GM19351 (cell line): Measurements from ENCODE around the gene PRPF40A.

ENCODE experiments used
- ATAC-seq: cut with Tn5 transposase; IDR thresholded peaks from one replicate; pipeline ENCODE4 v1.9.1; 2021; ENCODE audit warnings: mild to moderate bottlenecking, moderate library complexity; ENCODE audit not compliant: unreplicated experiment

PRPF40A gene

DNA sequence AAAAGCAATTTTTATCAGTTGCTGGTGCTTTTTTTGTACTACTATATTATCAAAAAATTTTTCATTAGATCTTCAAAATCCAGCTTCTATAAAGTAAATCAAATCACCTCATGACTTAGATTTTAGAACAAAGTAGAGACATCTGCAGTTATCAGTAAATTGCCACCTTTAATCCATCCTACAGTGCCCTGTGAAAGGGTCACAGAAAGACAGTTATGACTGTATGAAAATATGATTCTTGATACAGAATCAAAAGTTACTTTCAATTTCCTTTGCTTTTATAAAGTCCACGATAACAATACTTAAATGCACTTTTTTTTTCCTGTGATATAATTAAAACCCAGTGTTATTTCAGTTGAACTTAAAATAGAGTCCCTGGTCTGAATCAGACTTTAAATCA, 61.4 kb downstream of the PRPF40A start:
- ATAC-seq: no peak

DNA sequence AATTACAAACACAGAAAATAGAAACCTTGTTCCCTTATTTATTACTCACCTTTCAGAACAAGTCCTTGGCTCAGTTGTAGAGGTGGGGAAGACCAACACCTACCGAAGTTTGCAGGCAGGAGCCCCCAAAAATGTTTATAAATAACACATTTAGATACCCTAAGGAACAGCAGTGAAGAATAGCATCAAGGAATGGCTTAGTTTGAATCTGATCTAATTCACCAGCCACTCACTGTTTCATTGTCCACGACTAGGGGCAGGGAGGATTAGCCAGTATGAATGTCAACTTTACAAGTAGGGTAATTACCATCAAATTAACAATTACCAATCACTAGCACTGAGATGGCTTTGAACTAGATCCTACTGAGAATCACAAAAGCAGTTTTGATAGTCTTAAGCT, 65.4 kb downstream of the PRPF40A start:
- ATAC-seq: no peak

DNA sequence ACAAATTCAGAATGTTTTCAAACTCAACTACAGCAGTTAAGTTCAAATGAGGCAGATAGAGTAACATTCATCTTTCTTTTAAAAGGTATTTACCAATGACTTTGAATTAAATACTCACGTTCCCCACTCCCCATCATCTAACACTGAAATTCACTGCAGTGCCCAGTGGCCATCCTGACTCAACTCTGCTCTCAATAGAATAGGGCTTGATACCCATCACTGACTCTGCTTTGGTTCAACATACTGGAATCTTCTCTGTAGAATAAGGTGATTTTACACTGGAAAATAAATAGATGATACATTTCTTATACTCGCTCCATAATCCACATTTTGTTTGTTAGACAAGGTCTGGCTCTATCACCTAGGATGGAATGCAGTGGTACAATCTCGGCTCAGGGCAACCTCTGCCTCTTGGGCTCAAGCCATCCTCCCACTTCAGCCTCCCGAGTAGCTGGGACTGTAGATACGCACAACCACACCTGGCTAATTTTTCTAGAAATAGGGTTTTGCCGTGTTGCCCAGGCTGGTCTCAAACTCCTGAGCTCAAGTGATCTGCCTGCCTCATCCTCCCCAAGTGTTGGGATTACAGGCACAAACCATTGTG, 66.4 kb downstream of the PRPF40A start:
- no peak for ATAC-seq

DNA sequence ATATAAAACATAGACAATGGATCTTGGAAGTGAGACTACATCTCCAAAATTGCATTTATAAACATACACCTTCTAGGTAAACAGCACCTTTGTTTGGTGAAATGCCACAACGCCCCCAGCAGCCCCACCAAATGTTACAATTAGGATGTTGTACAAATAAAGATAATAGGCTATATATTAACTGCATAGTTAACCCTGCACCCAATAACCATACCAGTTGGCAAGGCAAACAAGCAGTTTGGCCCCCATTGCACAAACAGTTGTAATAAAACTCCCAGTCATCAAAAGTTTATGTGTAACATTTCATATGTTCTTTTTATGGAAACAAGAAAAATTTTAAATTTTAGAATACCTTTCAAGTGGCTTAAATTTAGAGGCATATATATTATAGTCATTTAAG, 67.3 kb downstream of the PRPF40A start:
- no peak for ATAC-seq

DNA sequence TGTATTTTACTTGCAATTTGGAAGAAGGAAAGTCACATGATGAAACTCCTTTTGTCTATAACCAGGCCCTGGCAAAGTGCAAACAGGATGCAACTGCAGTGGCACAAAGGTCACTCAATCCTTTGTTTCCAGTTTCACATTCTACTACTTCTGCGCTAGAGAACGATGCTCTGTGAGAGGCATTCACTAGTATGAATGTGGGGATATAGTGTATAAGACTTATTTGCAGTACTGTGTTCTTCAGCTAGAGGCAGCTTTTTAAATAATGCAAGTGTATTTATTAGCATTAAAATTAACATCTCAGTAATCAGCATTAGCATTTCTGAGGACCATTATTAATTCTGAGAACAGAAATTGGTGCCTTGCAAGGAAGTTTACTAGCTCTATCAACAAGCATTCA, 68.9 kb downstream of the PRPF40A start:
- no peak for ATAC-seq

DNA sequence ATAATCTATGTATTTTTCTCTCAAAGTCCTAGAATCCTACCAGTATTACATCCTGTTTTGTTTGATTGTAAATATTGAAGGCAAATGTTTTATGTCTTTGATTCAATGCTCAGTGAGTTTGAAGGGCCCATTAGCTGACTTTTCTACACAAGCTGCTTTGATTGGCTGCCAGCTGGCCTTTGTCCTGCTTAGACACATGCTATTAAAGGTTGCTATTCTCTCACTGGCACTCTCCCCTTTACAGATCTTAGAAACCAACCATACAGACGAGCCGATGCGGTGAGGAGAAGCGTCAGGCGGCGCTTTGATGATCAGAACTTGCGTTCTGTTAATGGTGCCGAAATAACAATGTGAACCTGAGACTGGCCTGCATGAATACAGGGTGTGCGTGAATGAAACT, 69.7 kb downstream of the PRPF40A start:
- ATAC-seq: no peak

DNA sequence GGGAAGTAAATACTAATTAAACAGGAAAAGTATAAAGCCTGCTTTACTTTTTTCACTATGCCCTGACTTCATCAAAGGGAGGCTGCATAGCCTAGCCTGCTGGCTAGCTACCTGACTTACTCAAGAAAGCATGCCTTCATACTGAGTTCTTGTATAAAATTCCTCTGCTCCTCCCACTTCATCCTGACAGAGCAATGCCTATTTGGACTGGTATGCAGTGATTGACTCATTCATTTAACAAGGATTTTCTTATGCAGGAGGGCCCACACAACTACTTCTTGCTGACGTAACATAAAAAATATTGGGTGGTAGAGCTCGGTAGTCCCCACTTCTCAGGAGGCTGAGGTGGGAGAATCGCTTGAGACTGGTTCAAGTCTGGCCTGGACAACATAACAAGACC, 70.5 kb downstream of the PRPF40A start:
- ATAC-seq: no peak

DNA sequence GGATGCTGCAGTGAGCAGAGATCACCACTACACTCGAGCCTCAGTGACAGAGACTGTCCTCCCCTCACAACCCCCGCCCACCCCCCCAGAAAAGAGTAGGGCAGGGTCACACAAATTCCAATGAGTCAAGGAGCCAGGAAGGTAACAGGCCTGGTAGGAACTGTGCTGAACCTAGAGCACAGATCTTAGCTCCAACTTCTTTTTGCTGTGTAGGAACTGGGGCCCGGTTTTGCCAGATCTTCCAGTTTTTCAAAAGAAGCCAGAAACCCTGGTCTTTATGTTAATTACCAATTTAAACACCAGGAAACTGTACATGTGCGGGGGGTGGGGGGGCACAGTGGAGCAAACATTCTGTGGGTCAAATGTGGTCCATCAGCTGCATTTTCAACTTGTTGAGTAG, 71.0 kb downstream of the PRPF40A start:
- no peak for ATAC-seq

DNA sequence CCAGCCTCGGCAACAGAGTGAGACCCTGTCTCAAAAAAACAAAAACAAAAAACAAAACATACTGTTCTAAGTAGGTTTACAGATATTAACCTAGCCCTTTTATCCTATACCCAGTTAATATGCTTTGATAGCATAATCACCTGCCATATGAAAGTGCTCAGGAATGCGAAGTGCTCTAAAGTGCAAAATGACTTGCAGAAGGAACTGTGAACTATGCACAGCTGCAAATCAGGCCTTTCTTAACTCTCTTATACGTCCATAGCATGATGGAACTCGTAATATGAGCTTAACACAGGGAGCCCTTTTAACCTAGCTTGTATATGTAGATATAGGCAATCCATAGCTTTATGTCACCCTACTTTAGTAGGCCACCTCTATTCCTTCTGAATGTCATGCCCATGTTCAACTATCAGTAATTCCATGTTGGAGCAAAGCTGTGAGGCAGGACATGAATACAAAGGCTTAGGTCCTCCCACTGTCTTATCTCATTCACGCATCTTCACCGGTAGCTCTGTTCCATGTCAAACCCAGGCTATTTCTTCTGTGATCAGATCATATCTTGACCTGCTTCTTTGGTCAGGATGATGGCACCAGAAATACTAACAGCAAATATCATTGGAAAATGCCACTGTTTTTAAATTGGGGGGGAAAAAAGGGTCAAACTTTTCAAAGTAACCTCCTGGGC, 72.9 kb downstream of the PRPF40A start:
- ATAC-seq: no peak

DNA sequence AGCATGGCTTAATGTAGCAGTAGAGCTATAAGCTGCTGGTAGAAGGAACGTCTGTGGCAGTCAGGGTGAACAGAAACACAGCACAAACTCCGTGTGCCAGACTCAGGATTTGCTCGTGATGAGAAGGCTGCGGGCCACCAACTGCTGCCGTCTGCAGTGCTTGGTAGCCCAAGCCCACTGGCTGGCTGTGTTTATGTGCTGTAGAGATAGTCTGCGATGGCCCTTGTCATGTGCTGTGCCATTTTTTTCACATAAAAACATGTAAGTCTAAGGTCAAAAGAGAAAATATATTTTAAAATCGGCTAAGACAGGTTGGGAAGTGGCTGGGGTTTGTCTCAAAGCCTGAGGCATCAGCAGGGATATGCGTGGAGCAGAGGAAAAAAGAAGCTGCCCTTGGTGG, 78.7 kb downstream of the PRPF40A start:
- no peak for ATAC-seq

DNA sequence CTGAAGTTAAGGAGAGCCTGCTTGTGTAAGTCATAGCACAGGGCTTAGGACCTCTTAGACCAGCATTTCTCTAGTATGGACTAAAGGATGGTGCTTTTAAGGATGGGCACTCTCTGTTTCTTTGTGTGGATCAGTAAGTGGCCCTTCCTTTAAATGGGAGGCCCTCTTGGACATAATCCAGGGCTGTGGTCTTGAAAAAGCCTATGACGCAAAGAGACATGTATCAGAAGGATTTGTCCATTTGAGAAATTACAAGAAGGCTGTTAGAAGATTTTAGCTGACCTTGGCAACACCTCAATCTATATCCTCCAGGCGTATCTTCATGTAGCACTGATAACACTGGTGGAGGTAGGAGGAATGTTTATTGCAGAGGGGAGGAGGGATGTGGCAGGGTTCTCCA, 79.2 kb downstream of the PRPF40A start:
- ATAC-seq: no peak

DNA sequence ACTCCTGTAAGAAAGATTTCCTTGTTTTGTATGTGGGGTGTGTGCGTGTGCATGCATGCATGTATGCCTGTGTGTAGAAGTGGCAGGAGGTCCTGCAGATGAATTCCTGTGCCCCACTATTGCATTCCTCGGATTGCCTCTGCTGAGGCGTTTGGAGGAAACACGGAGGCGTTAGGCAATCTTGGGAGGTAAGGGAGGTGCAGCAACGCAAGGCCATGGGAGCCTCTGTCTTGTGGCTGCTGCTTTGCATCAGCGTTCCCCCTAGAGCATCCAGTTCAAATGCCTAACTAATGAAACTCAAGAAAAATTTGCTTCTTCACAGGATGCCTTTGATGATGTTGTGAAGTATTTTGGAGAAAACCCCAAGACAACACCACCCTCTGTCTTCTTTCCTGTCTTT, 80.0 kb downstream of the PRPF40A start:
- ATAC-seq: no peak

DNA sequence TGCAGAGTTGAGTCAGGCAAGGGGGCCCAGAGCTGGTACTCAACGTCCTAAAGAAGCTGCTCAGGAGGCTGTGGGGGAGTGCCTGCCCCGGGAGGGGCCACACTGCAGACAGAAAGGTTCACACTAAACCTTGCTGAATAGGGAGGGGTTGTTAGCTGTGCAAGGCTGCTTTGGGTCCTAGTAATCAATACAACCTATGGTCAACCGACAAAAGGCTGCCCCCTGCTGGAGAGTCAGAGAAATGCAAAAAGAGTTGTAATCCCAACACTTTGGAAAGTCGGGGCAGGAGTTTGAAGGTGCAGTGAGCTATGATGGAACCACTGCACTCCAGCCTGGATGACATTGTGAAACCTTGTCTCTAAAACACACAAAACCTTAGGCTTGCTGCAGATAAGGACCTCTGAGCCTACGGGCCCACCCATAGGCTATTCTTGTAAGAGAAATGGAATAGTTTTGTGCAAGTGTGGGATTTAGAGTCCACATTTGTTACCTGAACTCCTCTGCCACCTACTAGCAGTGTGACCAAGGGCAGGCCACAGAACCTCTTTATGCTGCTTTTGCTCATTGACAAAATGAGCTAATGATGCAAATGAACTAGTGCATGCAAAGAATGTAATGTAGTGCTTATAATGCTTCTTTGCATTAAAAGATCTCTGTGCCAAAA, 81.5 kb downstream of the PRPF40A start:
- peak; percentile 77 for ATAC-seq

DNA sequence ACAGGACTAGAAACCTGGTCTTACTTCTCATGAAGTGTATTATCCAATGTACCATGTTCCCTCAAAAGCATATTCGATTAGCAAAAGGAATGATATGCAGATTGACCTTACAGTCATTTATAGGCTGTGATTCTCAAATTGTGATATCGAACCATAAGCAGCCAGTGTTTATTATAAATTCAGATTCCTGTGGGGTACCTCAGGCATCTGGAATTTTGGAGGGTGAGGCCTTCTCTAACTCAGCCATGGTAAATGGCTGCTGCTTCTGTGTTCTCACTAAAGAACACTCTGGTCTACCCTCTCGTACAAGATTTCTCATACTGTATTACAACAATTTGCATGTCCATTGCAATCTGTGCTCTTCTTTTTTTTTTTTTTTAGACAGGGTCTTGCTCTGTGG, 84.5 kb downstream of the PRPF40A start:
- no peak for ATAC-seq

DNA sequence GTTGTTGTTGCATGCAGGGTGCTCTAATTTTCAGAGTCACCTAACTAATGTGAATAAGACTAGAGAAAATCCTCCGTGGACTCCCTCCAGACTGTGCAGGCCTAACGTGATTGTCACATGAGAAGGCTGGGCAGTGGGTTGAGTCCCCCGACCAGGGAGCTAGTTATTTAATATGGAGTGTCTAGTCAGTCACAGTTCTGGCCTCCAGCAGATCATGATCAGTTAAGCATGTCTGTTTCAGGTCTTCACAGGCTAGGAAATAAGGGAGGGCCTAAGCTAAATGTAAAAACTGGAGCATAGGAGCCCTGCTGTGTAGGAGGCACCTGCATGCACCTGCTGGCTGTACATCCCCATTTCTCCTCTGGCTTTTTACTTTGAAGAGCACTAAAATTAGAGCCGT, 86.8 kb downstream of the PRPF40A start:
- no peak for ATAC-seq

DNA sequence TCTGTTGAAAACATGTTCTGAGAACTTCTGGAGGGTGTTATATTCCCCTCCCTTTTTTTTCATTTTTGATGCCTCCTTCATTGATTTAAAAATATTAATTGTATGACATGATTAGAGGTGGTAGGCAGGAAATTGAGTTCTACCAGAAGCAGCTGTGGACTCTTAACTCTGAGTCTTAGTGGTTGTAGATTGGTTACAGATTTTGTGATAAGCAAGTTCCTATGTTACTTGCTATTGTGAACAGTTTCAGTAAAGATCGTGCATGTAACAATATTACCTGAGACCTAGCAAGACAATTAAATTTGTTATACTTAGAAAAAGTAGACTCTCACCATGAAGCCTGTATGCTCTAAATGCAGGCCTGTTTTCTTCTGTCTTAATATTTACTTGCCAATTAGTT, 88.1 kb downstream of the PRPF40A start:
- no peak for ATAC-seq

DNA sequence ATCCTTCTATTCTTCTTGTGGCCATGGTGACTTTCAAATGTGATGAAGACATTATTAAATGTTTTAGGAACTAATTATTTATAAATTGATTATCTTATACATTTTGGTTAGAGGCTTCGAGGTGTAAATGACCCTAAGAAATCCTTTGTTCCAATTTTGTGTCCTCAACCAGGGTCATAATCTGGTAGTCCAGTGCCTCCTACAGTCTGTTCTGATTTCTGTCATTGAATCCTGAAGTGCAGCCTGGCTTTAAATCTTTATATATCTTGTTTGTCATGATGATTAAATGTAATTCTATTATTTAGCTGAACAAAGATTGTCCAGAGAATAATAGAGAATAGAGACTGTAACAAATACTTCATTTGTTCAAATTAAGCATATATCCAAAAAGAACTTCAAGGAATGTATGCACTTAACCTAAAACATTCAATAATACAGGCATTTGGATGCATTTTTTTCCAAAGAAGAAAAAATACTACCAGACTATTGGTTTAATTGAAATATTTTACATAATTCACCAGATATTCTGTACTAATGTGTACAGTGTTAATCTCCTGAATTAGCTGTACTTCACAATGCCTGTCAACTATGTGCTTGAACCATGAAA, 89.8 kb downstream of the PRPF40A start:
- ATAC-seq: peak; percentile 67

DNA sequence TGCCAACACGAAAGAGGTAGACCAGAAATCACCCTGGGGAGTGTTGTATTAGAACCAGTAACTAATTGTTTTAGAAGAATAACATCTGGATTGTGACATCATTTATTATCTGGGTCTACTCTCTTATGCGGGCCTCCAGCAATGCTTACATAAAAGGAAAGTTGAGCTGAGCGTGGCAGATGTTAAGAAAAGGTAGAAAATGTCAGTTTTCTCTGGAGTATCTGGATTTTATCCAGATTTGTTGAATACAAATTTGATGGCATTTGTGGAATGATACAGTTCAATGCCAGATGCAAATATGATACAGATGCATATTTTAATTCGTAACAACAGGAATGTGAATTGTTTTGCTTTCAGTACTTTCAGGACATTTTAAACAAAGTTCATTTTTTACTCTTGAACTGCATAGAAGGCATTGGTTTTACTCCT, 90.3 kb downstream of the PRPF40A start:
- peak; percentile 22 for ATAC-seq

DNA sequence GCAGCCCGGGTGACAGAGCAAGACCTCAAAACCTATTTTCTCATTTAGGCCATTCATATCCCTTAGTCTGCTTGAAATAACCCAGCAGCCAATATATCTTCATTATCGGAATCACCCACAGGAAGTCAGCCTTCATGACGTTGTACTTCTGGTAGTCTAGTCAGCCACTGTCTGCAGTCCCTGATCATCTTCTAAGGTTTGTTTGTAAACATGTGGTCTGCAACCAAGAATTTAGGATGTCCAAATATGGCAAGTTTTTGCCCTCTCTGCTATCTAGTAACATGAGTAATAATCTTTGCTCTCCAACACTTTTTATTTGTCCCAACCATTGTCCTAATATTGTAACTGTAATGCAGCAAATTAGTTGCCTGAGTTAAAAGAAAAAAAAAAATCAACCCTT, 92.5 kb downstream of the PRPF40A start:
- ATAC-seq: no peak

DNA sequence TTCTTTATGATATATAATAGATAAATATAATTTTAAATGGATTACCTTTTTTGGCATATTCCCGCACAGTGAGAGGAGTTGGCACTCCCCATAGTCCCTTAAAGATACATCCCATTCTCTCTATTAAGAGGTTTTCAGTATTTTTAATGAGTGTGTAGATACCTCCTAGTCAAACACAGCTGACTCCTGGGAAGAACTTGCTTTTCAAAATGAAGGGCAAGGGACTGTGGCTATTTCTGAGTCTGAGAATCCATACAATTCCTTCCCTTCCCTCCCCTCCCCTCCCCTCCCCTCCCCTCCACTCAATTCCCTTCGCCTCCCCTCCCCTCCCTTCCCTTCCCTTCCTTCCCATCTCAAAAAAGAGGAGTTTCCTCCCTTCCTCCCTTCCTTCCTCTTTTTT, 93.5 kb downstream of the PRPF40A start:
- no peak for ATAC-seq

DNA sequence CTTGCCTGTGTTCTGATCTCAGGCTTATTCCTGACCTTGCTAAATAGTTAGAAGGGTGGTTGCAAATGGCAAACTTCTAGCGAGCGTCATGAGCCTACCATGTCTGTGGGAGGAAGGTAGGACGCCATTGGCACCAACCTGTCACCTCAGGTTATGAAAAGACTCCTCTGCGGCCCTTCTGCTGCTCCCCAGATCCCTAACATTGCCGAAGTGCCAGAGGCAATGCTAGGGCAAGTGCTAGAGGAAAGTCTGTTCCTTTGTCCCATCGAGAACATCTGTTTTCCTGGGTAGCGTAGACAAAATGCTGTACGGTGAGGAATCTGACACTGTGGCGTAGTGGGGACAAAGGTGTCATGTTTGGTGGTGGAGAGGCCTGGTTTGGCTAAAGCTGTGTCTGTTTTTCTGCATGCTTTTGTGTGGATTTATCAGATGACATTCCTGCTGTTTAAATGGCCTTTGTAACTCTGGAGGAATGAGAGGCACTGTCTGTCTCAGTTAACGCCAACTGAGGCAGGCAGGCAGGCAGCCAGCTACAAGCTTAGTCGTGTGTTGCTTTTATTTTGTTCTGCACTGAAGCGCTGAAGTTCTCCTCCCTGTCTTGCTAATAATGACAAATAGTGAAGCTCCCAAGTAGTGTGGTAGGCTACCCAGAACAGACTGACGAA, 94.1 kb downstream of the PRPF40A start:
- no peak for ATAC-seq

DNA sequence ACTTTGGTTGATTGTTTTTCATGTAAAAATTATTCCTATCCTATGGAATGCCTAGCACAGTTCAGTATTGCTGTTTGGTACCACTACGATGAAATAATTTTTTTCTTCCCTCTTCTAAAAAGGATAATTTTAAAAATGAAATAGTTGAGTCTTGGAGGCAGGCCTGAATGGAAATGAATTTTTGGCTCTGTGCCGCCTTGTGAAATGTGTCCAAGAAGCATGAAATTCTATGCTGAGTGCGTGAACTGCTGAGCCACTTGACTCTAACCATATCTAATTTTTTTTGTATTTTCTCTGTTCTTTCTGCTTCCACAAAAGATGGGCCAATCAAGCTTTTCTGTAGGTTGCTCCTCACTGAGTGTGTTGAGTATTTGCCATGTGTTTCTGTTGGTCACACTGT, 95.0 kb downstream of the PRPF40A start:
- ATAC-seq: no peak
